Panc1 (cell line): ENCODE results near the gene OTUD6A. TPM values are rescaled to one million over a fixed set of nuclear protein-coding genes. Genes with fewer than 3 reads are reported as not detected.

ENCODE experiments used
- ATAC-seq: fragments of 200-7000 bp; cut with Tn5 transposase; 2 replicates; pipeline ENCODE4 v1.9.1; 2020; ENCODE audit warnings: mild to moderate bottlenecking, moderate library complexity
- Bru-seq: library from RNA; stranded (reverse); fragments of 400-500 nt; gene quantifications from one replicate; lab custom pipeline; 2021; lab: Mats Ljungman, UMichigan
- BruChase-seq, 2 experiments: library from RNA; stranded (reverse); fragments of 400-500 nt; gene quantifications; one replicate each; lab custom pipeline; 2021; lab: Mats Ljungman, UMichigan
- BruUV-seq: library from RNA; stranded (reverse); fragments of 400-500 nt; replicated peaks from 2 replicates; lab custom pipeline; 2021; lab: Mats Ljungman, UMichigan
- CTCF ChIA-PET: fragments of 300-600 bp; sonication (Branson Sonifier 250); formaldehyde crosslinking; loops from one replicate; lab custom pipeline; 2022; ENCODE audit warnings: antibody characterized with exemption; lab: Charles Lee
- POLR2A ChIA-PET: fragments of 300-600 bp; sonication (Branson Sonifier 250); formaldehyde crosslinking; loops from one replicate; lab custom pipeline; 2022; ENCODE audit warnings: antibody characterized with exemption; lab: Charles Lee
- DNase-seq: peaks from one replicate; pipeline ENCODE4 v3.0.0-alpha.2; 2010; ENCODE audit warnings: low read depth, low spot score
- H3K27ac ChIP-seq: 2 replicates; pipeline ENCODE4 v1.5.1; 2011; ENCODE audit warnings: mild to moderate bottlenecking, low read length, inconsistent platforms
- H3K27me3 ChIP-seq: fragments of 200-500 bp; sonication (Bioruptor generic); 2 replicates; pipeline ENCODE4 v1.6.0; 2014; ENCODE audit warnings: low read length, inconsistent platforms; ENCODE audit not compliant: control insufficient read depth, insufficient read depth
- H3K36me3 ChIP-seq: fragments of 200-500 bp; sonication (Bioruptor generic); 2 replicates; pipeline ENCODE4 v1.5.1; 2014; ENCODE audit warnings: inconsistent platforms, mild to moderate bottlenecking, low read length, moderate library complexity; ENCODE audit not compliant: control insufficient read depth, insufficient read depth
- H3K4me1 ChIP-seq: 2 replicates; pipeline ENCODE4 v1.5.1; 2011; ENCODE audit warnings: inconsistent platforms, mild to moderate bottlenecking, low read length, moderate library complexity; ENCODE audit not compliant: control insufficient read depth, insufficient read depth
- H3K4me3 ChIP-seq, 2 experiments: 2 replicates each; pipeline ENCODE4 v1.5.1; 2011 to 2012; ENCODE audit warnings: low read depth in 2 of 2, low read length in 2 of 2, mild to moderate bottlenecking in 2 of 2, inconsistent platforms in 1 of 2, moderate library complexity in 1 of 2
- H3K9me3 ChIP-seq: fragments of 200-500 bp; sonication (Bioruptor generic); 2 replicates; pipeline ENCODE4 v1.5.1; 2014; ENCODE audit warnings: low read depth, mild to moderate bottlenecking, inconsistent platforms, low read length, moderate library complexity; ENCODE audit not compliant: control insufficient read depth, insufficient read depth
- POLR2AphosphoS5 ChIP-seq: IDR thresholded peaks from 2 replicates; pipeline ENCODE4 v1.6.1; 2012; ENCODE audit warnings: mild to moderate bottlenecking, low read depth, low read length, moderate library complexity
- SIN3A ChIP-seq: IDR thresholded peaks from 2 replicates; pipeline ENCODE4 v1.6.1; 2012; ENCODE audit warnings: low read depth, mild to moderate bottlenecking, low read length, moderate library complexity, borderline replicate concordance; ENCODE audit not compliant: insufficient read depth
- TCF7L2 ChIP-seq: IDR thresholded peaks from 2 replicates; pipeline ENCODE4 v1.6.1; 2011; ENCODE audit warnings: mild to moderate bottlenecking, low read depth, low read length, inconsistent platforms
- in situ Hi-C: cut with HindIII; loops from 2 replicates; pipeline ENCODE4 v1.10.0; 2016; ENCODE audit warnings: low sequenced_read_pairs, low pct_unique_long_range_greater_than_20kb
- intact Hi-C: fragments of 100-400 bp; cut with micrococcal nuclease; formaldehyde crosslinking; loops from one replicate; pipeline ENCODE4 v1.10.0; 2022; ENCODE audit not compliant: unreplicated experiment
- long read RNA-seq: library from polyadenylated mRNA; unstranded; transcript quantifications from one replicate; pipeline ENCODE4 v2.0.0, GENCODE V29; 2021; ENCODE audit not compliant: unreplicated experiment
- polyA plus RNA-seq: library from polyadenylated mRNA; unstranded; fragments of >200 nt; gene quantifications from one replicate; pipeline ENCODE4 v1.2.1, GENCODE V29; 2012; ENCODE audit warnings: missing spikeins; ENCODE audit not compliant: insufficient read length
- total RNA-seq: library from RNA; stranded (reverse); gene quantifications from one replicate; pipeline ENCODE4 v1.2.1, GENCODE V29; 2021; ENCODE audit not compliant: unreplicated experiment
- TF ChIP-seq, protein P1 (sequence below): fragments of 450-650 bp; IDR thresholded peaks from 2 replicates; pipeline ENCODE4 v1.5.1; 2017; ENCODE audit warnings: mild to moderate bottlenecking
- TF ChIP-seq, protein P2 (sequence below), 2 experiments: IDR thresholded peaks; 2 replicates each; pipeline ENCODE4 v1.6.1; 2011 to 2012; ENCODE audit warnings: low read depth in 2 of 2, control low read depth in 1 of 2, low read length in 1 of 2, mild to moderate bottlenecking in 1 of 2, moderate library complexity in 1 of 2; ENCODE audit not compliant: insufficient read depth in 1 of 2

The OTUD6A gene, protein sequence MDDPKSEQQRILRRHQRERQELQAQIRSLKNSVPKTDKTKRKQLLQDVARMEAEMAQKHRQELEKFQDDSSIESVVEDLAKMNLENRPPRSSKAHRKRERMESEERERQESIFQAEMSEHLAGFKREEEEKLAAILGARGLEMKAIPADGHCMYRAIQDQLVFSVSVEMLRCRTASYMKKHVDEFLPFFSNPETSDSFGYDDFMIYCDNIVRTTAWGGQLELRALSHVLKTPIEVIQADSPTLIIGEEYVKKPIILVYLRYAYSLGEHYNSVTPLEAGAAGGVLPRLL
- total RNA-seq, result not detected
- polyA plus RNA-seq, result not detected
- not detected for Bru-seq, nascent RNA
- BruChase-seq, experiment 1, labeled RNA remaining after a 2-hour chase, result not detected
- BruChase-seq, experiment 2, labeled RNA remaining after a 6-hour chase, result not detected
- long read RNA-seq, result 0 reads

DNA sequence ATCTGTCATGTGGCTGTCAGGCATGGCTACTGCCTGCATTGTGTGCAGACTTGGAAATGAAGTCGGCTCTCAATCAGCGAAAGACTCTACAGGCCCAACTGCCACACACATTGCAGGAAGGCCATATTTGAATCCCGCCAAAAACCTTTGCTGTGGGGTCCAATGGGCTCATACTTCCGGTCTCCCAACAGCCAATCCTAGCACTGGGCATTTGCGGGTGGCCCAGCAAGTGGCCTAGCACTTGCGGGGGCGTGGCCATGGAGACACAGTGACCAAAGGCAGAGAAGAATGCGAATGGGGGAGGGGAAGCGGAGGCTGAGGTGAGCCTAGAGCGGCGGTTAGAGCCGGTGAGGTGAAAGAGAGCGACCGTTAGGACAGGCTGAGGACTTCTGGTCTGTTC is at the start of gene OTUD6A:
OTUD6A (plus strand) TSS at position 382 of the 400 bp plus-strand sequence. CDS start 68 bp downstream, outside the sequence.
- CTCF ChIA-PET, result no interaction called here

DNA sequence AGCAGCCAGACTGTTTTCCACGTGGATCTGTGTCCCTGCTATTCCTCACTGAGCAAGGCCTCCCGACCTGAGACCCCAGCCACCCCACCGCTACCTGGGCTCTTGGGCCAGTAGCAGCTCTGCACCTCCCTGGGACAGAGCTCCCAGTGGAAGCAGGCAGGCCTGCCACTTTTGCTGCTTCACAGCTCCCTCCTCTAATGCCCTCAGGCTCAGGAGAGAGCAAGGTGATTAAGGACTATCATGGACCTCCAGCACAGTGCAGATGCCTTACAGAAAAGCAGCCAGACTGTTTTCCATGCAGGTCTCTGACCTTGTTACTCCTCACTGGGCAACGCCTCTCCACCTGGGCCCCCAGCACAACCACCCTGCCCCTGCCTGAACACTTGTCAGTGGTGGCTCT is 49.5 kb upstream of the OTUD6A start:
- BruUV-seq, result no TSS peak
- ATAC-seq, result no peak
- no peak overlapping the region for H3K27ac ChIP-seq
- POLR2A ChIA-PET, result interaction anchor here (0.6 kb wide), 1 partner anchor 14 kb away, joined by 3 read pairs; no protein-coding TSS in a partner anchor
- intact Hi-C loops (no loop called here), in situ Hi-C loops (no loop called here)
- no peaks in the 10 kb centered on the region for H3K27me3 ChIP-seq
- no peak overlapping the region for H3K4me3 ChIP-seq
- no peaks in the 10 kb centered on the region for H3K36me3 ChIP-seq
- TF ChIP-seq POLR2AphosphoS5 (no peak), TCF7L2 (no peak), SIN3A (no peak)
- TF ChIP-seq, protein P1, sequence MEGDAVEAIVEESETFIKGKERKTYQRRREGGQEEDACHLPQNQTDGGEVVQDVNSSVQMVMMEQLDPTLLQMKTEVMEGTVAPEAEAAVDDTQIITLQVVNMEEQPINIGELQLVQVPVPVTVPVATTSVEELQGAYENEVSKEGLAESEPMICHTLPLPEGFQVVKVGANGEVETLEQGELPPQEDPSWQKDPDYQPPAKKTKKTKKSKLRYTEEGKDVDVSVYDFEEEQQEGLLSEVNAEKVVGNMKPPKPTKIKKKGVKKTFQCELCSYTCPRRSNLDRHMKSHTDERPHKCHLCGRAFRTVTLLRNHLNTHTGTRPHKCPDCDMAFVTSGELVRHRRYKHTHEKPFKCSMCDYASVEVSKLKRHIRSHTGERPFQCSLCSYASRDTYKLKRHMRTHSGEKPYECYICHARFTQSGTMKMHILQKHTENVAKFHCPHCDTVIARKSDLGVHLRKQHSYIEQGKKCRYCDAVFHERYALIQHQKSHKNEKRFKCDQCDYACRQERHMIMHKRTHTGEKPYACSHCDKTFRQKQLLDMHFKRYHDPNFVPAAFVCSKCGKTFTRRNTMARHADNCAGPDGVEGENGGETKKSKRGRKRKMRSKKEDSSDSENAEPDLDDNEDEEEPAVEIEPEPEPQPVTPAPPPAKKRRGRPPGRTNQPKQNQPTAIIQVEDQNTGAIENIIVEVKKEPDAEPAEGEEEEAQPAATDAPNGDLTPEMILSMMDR, result no peak
- TF ChIP-seq, protein P2, sequence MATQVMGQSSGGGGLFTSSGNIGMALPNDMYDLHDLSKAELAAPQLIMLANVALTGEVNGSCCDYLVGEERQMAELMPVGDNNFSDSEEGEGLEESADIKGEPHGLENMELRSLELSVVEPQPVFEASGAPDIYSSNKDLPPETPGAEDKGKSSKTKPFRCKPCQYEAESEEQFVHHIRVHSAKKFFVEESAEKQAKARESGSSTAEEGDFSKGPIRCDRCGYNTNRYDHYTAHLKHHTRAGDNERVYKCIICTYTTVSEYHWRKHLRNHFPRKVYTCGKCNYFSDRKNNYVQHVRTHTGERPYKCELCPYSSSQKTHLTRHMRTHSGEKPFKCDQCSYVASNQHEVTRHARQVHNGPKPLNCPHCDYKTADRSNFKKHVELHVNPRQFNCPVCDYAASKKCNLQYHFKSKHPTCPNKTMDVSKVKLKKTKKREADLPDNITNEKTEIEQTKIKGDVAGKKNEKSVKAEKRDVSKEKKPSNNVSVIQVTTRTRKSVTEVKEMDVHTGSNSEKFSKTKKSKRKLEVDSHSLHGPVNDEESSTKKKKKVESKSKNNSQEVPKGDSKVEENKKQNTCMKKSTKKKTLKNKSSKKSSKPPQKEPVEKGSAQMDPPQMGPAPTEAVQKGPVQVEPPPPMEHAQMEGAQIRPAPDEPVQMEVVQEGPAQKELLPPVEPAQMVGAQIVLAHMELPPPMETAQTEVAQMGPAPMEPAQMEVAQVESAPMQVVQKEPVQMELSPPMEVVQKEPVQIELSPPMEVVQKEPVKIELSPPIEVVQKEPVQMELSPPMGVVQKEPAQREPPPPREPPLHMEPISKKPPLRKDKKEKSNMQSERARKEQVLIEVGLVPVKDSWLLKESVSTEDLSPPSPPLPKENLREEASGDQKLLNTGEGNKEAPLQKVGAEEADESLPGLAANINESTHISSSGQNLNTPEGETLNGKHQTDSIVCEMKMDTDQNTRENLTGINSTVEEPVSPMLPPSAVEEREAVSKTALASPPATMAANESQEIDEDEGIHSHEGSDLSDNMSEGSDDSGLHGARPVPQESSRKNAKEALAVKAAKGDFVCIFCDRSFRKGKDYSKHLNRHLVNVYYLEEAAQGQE (IDR thresholded peaks at IDR 0.05; ENCODE audit: insufficient read depth in 1 of 2, low read depth in 2 of 2, low read length in 1 of 2), result no peak
- no peaks in the 10 kb centered on the region for H3K4me1 ChIP-seq
- CTCF ChIA-PET, result no interaction called here
- no peak for DNase-seq
- no peaks in the 10 kb centered on the region for H3K9me3 ChIP-seq

More for the DNA sequence above, at the start of gene OTUD6A:
- H3K9me3 ChIP-seq, result no peaks in the 10 kb centered on the region
- intact Hi-C loops (no loop called here), in situ Hi-C loops (no loop called here)
- H3K4me1 ChIP-seq, result no peaks in the 10 kb centered on the region
- no peaks in the 10 kb centered on the region for H3K27me3 ChIP-seq
- no TSS peak for BruUV-seq
- no peak for TF ChIP-seq TCF7L2
- no peak for TF ChIP-seq SIN3A
- TF ChIP-seq, protein P1, result no peak
- TF ChIP-seq POLR2AphosphoS5, result no peak
- TF ChIP-seq, protein P2 (IDR thresholded peaks at IDR 0.05; ENCODE audit: insufficient read depth in 1 of 2, low read depth in 2 of 2, low read length in 1 of 2), result no peak
- ATAC-seq (no peak), DNase-seq (no peak)
- POLR2A ChIA-PET, result no interaction called here
- no peak within 1 kb of the TSS for H3K4me3 ChIP-seq
- H3K27ac ChIP-seq, result no peak within 1 kb of the TSS
- H3K36me3 ChIP-seq, result no peaks in the 10 kb centered on the region
